ENCODE data around the gene EML1. TPM values are rescaled to one million over a fixed set of nuclear protein-coding genes. Genes with fewer than 3 reads are reported as not detected.

The EML1 gene
- total RNA-seq, 3 donors from 2014 or later (not counting 1 experiment from before 2014, with no cell fraction given) = not detected

- DNase-seq (no peak), ATAC-seq (no peak)
- Mint-ChIP-seq H3K27ac (no peak overlapping the region), H3K9me3 (no peaks in the 10 kb centered on the region), H3K27me3 (ENCODE audit: low read depth in 2 of 2) (peaks cover 18 to 47% of the 10 kb centered on the region in 2 donors), H3K4me1 (no peaks in the 10 kb centered on the region), H3K4me3 (no peak overlapping the region), H3K36me3 (no peaks in the 10 kb centered on the region)
- no peaks in the 10 kb centered on the region for H3K36me3 ChIP-seq (ENCODE audit: control insufficient read depth, insufficient read depth, low read length)
- no peaks in the 10 kb centered on the region for H3K4me1 ChIP-seq (ENCODE audit: control insufficient read depth, insufficient read depth, low read length)
- no peak overlapping the region for H3K27ac ChIP-seq (ENCODE audit: low read length)
- WGBS (ENCODE audit: insufficient coverage) = 91% methylated on average over 9 of the region's 9 CpGs
- intact Hi-C loops (cut with micrococcal nuclease) = no loop called here
- H3K9me3 ChIP-seq (ENCODE audit: control insufficient read depth, insufficient read depth, low read length) = no peaks in the 10 kb centered on the region
- TF ChIP-seq CTCF (IDR thresholded peaks at IDR 0.05) = no peak
- peaks cover 3% of the 10 kb centered on the region for H3K27me3 ChIP-seq (ENCODE audit: control insufficient read depth, insufficient read depth, low read length)
- H3K4me3 ChIP-seq (ENCODE audit: low read length) = no peak overlapping the region
Observed at GRCh38 chr14:99809360-99809759, 16.1 kb downstream of the EML1 start.

DNA sequence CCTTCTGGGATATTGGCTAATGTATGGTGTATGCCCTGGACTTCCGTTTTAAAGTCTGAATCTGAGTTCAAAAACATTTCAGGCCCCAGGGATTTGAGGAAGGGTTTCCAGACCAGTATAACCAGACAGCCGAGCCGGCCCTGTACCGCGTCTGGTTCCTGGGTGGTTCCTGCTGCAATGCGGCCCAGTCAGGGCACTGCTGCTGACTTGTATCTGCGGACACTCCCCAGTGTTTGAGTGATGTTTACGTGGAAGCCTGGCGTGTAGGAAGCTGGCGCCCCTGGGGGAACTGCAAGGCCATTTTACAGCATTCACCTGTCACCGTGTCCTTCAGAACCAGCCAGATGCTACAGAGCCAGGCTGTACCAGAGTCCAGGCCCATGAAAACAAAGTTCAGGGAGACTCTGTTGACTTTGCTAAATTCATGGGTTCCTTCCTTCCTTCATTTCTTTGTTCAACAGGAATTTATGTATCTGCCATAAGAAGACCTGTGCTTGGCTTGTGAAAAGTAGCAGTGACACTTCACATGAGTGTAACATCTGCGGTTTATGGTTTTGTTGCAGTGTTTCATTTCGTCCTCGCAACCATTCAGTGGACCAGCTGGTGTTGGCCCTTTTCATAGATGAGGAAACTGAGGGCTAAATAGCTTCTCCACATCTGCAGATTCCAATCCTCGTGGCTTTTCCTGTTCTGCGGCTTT is 16.8 kb downstream of the EML1 start:
- Mint-ChIP-seq H3K36me3 (no peaks in the 10 kb centered on the region), H3K4me1 (no peaks in the 10 kb centered on the region), H3K9me3 (no peaks in the 10 kb centered on the region), H3K27me3 (ENCODE audit: low read depth in 2 of 2) (peaks cover 18 to 49% of the 10 kb centered on the region in 2 donors), H3K4me3 (no peak overlapping the region), H3K27ac (no peak overlapping the region)
- intact Hi-C loops (cut with micrococcal nuclease) = no loop called here
- Histone ChIP-seq H3K4me1 (ENCODE audit: control insufficient read depth, insufficient read depth, low read length) (no peaks in the 10 kb centered on the region), H3K4me3 (ENCODE audit: low read length) (no peak overlapping the region), H3K36me3 (ENCODE audit: control insufficient read depth, insufficient read depth, low read length) (no peaks in the 10 kb centered on the region), H3K9me3 (ENCODE audit: control insufficient read depth, insufficient read depth, low read length) (no peaks in the 10 kb centered on the region), H3K27ac (ENCODE audit: low read length) (no peak overlapping the region), H3K27me3 (ENCODE audit: control insufficient read depth, insufficient read depth, low read length) (peaks cover 3% of the 10 kb centered on the region)
- DNase-seq (no peak), ATAC-seq (no peak)
- 86% methylated on average over 16 of the region's 16 CpGs for WGBS (ENCODE audit: insufficient coverage)
- TF ChIP-seq CTCF (IDR thresholded peaks at IDR 0.05) = no peak

GRCh38 chr14:99810559-99810874 is 17.3 kb downstream of the EML1 start:
- H3K4me1 ChIP-seq (ENCODE audit: control insufficient read depth, insufficient read depth, low read length) = no peaks in the 10 kb centered on the region
- H3K36me3 ChIP-seq (ENCODE audit: control insufficient read depth, insufficient read depth, low read length) = no peaks in the 10 kb centered on the region
- Mint-ChIP-seq H3K27me3 (ENCODE audit: low read depth in 2 of 2) (peaks cover 21 to 48% of the 10 kb centered on the region in 2 donors), H3K9me3 (no peaks in the 10 kb centered on the region), H3K4me3 (no peak overlapping the region), H3K4me1 (no peaks in the 10 kb centered on the region), H3K36me3 (no peaks in the 10 kb centered on the region), H3K27ac (no peak overlapping the region)
- 85% methylated on average over 2 of the region's 2 CpGs for WGBS (ENCODE audit: insufficient coverage)
- no peak for TF ChIP-seq CTCF (IDR thresholded peaks at IDR 0.05)
- ATAC-seq (no peak), DNase-seq (no peak)
- H3K27me3 ChIP-seq (ENCODE audit: control insufficient read depth, insufficient read depth, low read length) = peaks cover 3% of the 10 kb centered on the region
- no peaks in the 10 kb centered on the region for H3K9me3 ChIP-seq (ENCODE audit: control insufficient read depth, insufficient read depth, low read length)
- no peak overlapping the region for H3K27ac ChIP-seq (ENCODE audit: low read length)
- intact Hi-C loops (cut with micrococcal nuclease) = no loop called here
- no peak overlapping the region for H3K4me3 ChIP-seq (ENCODE audit: low read length)

Data from natural killer cell (primary cell).